ENCODE data around the gene DHRS1. TPM values are rescaled to one million over a fixed set of nuclear protein-coding genes. Genes with fewer than 3 reads are reported as not detected.

The DHRS1 gene
- total RNA-seq, 1 donor, result 13.8 TPM

DNA sequence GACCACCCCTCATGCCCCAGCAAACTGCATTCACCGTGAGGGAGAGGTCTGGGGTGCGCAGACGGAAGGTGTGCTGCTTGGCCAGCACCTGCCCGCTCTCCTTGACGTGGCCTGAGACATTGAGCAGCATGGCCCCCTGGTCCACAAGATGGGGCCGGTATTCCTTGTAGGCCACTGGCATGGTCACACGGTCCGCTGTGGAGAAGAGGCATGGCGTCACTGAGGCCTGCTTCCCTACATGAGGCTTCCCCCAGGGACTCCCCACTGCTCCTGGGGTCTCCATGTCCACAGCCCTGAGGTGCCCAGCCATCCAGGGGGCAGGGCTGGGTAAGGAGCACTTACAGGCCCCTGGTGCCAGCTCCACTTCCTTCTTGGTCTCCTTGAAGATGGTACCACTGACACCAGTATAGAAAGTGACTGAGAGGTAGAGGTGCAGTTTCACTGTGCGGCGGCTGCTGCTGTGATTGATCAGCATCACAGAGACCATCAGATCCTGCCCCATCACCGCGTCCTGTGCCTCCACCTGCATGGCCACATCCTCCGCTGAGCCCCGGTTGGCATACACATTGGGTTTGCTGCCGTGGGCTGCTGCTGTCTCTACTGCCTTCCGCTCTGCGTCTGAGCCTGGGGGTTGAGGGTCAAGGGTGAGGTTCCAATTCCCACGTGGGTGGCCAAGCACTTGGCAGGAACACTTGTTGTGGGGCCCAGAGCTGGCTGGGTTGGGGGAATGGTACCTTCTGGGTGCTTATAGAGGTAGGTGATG, 44.8 kb downstream of the DHRS1 start:
- TF ChIP-seq, protein P1, sequence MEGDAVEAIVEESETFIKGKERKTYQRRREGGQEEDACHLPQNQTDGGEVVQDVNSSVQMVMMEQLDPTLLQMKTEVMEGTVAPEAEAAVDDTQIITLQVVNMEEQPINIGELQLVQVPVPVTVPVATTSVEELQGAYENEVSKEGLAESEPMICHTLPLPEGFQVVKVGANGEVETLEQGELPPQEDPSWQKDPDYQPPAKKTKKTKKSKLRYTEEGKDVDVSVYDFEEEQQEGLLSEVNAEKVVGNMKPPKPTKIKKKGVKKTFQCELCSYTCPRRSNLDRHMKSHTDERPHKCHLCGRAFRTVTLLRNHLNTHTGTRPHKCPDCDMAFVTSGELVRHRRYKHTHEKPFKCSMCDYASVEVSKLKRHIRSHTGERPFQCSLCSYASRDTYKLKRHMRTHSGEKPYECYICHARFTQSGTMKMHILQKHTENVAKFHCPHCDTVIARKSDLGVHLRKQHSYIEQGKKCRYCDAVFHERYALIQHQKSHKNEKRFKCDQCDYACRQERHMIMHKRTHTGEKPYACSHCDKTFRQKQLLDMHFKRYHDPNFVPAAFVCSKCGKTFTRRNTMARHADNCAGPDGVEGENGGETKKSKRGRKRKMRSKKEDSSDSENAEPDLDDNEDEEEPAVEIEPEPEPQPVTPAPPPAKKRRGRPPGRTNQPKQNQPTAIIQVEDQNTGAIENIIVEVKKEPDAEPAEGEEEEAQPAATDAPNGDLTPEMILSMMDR (IDR thresholded peaks at IDR 0.05; ENCODE audit: insufficient read depth, low read depth, low read length), result no peak
- no peak overlapping the region for H3K4me3 ChIP-seq (ENCODE audit: low read depth, low read length)
- DNase-seq (ENCODE audit: low read depth), result no peak

DNA sequence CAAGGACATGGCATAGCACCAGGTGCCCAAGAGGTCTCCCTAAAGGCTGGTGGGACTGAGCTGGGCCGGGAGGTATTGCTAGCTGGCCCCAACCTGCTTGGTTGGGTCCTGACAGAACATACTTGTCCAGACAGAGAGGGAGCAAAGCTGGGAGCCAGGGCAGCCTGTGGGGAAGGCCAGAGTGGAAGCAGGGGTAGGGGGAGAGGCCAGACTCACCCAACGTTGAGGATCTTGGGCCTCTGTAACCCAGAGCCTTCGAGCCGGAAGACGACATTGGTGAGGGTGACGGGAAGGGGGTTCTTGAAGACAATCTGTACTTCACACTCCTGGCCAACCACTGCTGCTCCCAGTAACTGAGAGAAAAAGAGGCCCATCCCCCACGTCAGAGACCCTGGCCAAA, 45.6 kb downstream of the DHRS1 start:
- TF ChIP-seq, protein P1 (IDR thresholded peaks at IDR 0.05; ENCODE audit: insufficient read depth, low read depth, low read length), result no peak
- no peak for DNase-seq (ENCODE audit: low read depth)
- no peak overlapping the region for H3K4me3 ChIP-seq (ENCODE audit: low read depth, low read length)

DNA sequence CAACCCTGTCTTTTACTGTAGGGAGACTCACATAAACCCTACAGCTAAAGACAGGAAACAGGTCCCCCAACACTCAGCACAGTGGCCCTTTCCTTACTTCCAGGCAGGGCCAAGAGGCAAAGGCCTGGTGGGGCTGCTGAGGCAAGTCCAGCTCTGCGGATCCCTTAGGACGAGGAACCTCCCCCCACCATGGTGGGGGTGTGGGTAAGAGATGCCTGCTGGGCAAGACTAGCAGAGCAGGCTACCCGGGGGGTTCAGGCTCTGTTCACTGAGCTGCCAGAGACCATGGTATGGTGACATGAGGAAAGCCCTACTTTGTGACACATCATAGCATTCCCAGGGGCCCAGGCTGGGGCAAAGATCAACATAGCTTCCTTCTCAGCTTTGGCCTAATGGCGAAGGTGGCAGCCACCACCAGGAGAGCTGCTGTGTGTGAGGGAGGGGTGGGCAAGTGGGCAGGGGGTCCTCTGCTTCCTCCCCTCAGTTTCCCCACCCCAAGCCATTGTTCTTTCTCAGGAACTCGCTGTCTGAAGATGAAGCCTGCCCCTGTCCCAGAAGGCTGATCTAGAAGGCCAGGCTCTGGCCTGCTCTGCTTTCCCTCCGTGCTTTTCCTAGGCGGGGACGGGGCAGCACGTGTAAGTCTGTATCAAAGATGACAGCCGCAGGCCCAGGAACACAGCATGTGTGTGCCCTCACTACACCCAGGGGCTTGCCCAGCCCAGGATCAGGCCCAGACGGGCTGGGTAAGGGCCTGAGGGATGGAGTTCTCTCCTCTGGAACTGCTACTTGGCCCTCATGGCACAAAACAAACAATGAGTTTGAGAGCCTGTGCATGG, 47.1 kb downstream of the DHRS1 start:
- DNase-seq (ENCODE audit: low read depth), result no peak
- H3K4me3 ChIP-seq (ENCODE audit: low read depth, low read length), result no peak overlapping the region
- TF ChIP-seq, protein P1 (IDR thresholded peaks at IDR 0.05; ENCODE audit: insufficient read depth, low read depth, low read length), result no peak

DNA sequence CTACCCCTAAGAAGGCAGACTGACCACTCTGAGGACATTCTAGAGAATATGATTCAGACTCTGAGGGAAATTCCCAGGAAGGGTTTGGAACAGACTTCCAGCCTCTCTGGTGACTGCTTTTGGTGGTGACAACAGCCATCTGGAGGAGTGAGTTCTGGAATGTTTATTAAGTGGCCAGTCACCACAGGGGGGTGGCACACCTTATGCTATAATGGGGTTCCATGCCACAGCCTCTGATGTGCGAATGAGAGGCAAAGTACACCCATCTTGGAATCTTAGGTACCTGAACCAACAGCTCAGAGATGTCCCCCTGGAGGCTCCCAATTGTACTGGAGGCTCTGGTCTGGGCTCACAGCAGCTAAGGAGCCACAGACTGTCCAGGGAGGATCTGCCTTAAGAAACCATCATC, 47.7 kb downstream of the DHRS1 start:
- TF ChIP-seq, protein P1 (IDR thresholded peaks at IDR 0.05; ENCODE audit: insufficient read depth, low read depth, low read length), result no peak
- H3K4me3 ChIP-seq (ENCODE audit: low read depth, low read length), result no peak overlapping the region
- DNase-seq (ENCODE audit: low read depth), result no peak

DNA sequence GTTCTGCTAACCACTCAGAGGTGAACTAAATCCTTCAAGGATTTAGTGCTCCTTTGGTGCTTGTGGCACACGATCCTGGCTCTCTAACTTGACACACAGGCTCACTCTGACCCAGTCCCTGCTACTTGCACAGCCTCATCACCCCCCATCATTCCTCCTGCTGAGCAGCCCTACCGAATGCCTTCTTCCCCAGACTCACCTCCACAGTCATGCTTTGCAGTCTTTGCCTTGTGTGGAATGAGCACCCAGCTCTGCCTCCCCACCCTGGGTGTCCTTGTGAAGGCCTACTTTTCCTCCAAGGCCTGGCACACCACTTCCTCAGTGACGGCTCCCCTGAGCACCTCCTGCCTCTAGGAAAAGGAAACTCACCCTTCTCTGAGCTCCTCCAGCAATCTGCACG, 49.2 kb downstream of the DHRS1 start:
- TF ChIP-seq, protein P1 (IDR thresholded peaks at IDR 0.05; ENCODE audit: insufficient read depth, low read depth, low read length), result no peak
- no peak overlapping the region for H3K4me3 ChIP-seq (ENCODE audit: low read depth, low read length)
- DNase-seq (ENCODE audit: low read depth), result no peak

DNA sequence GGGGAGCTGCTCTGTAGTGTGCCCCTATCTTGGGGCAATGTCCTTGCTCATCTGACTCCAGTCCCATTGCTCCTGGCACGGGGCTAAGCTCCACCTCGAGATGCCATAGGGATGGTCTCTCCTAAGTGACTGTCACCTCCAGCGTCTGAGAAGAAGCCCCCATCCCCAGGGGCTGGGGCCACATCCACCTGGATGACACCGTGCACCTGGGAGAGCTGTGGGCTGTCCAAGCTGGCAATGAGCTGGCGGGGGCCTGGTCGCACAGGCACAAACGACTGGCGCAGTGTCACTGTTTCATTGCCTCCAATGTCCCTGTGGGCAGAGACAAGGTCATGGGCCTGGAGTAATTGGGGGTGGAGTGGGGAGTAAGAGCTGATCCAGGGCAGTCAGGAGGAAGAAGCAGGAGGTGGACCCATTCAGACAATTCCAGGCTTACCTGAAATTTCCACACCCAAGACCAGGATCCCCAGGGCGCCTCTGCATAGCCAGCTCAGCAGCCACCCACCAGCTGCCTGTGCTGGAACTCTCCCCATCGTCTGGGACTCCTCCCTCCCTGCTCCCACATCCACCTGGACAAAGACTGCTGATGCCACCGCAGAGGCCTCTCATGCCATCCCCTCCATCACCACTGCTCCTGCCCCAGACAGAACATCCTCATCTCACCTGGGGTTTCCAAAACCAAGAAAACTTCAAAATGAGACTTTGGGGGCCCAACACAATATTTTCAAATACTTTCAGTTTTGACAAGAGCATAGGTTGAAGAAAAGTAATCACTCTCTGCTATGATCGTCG, 50.2 kb downstream of the DHRS1 start:
- DNase-seq (ENCODE audit: low read depth), result no peak
- H3K4me3 ChIP-seq (ENCODE audit: low read depth, low read length), result no peak overlapping the region
- TF ChIP-seq, protein P1 (IDR thresholded peaks at IDR 0.05; ENCODE audit: insufficient read depth, low read depth, low read length), result no peak
